WTC11 (cell line): ENCODE results near the gene GRM5.

ENCODE experiments used
- AFF4 ChIP-seq: sonication (generic); formaldehyde crosslinking; IDR thresholded peaks from 2 replicates; pipeline ENCODE4 v1.8.1; 2023; ENCODE audit warnings: mild to moderate bottlenecking, missing genetic modification reagents, borderline replicate concordance
- ATF3 ChIP-seq: sonication (generic); formaldehyde crosslinking; conservative IDR thresholded peaks from 2 replicates; pipeline ENCODE4 v1.8.1; 2022; ENCODE audit warnings: mild to moderate bottlenecking, missing genetic modification reagents
- CREM ChIP-seq: sonication (generic); formaldehyde crosslinking; IDR thresholded peaks from 2 replicates; pipeline ENCODE4 v1.8.1; 2022; ENCODE audit warnings: mild to moderate bottlenecking, missing genetic modification reagents, moderate library complexity
- CTCF ChIP-seq: fragments of 200-600 bp; IDR thresholded peaks from 2 replicates; pipeline ENCODE4 v1.8.0; 2022; ENCODE audit warnings: antibody characterized with exemption
- ELF4 ChIP-seq: sonication (generic); formaldehyde crosslinking; IDR thresholded peaks from 2 replicates; pipeline ENCODE4 v1.8.1; 2022; ENCODE audit warnings: low read depth, mild to moderate bottlenecking, moderate library complexity, missing genetic modification reagents
- GTF2I ChIP-seq: fragments of 250-450 bp; sonication (Bioruptor Pico); conservative IDR thresholded peaks from 2 replicates; pipeline ENCODE4 v1.4.0; 2021; ENCODE audit warnings: mild to moderate bottlenecking
- HMGXB4 ChIP-seq: sonication (generic); formaldehyde crosslinking; IDR thresholded peaks from 2 replicates; pipeline ENCODE4 v1.8.1; 2023; ENCODE audit warnings: mild to moderate bottlenecking, moderate library complexity, missing genetic modification reagents
- PRDM15 ChIP-seq: sonication (generic); formaldehyde crosslinking; IDR thresholded peaks from 2 replicates; pipeline ENCODE4 v1.8.0; 2022; ENCODE audit warnings: missing genetic modification reagents
- TCF7 ChIP-seq: sonication (generic); formaldehyde crosslinking; IDR thresholded peaks from 2 replicates; pipeline ENCODE4 v1.8.0; 2022; ENCODE audit warnings: mild to moderate bottlenecking, low read depth, missing genetic modification reagents, moderate library complexity
- TEAD4 ChIP-seq: sonication (generic); formaldehyde crosslinking; IDR thresholded peaks from 2 replicates; pipeline ENCODE4 v1.8.0; 2022; ENCODE audit warnings: mild to moderate bottlenecking, missing genetic modification reagents

- TF ChIP-seq HMGXB4 (CRISPR knock-in tag): no peak
- no peak for TF ChIP-seq CTCF
- no peak for TF ChIP-seq AFF4 (CRISPR knock-in tag)
- no peak for TF ChIP-seq PRDM15 (CRISPR knock-in tag)
- no peak for TF ChIP-seq ELF4
- TF ChIP-seq TEAD4 (CRISPR knock-in tag): no peak
- no peak for TF ChIP-seq ATF3 (CRISPR knock-in tag)
- no peak for TF ChIP-seq TCF7 (CRISPR knock-in tag)
- no peak for TF ChIP-seq CREM (CRISPR knock-in tag)
- no peak for TF ChIP-seq GTF2I (CRISPR knock-in tag)
These were observed 156.3 kb downstream of the GRM5 start for GRCh38 chr11:88909500-88909899.
